ENCODE data around the gene GPC6. TPM values are rescaled to one million over a fixed set of nuclear protein-coding genes. Genes with fewer than 3 reads are reported as not detected.

GPC6 gene
- total RNA-seq, 2 experiments from 2014 or later, result not detected

GRCh38 chr13:94114166-94114565 lies 887.6 kb downstream of the GPC6 start:
- no peak for DNase-seq
- CTCF ChIA-PET, result interaction anchor here (1.9 kb wide), 1 partner anchor 249 kb away, joined by 12 read pairs; no protein-coding TSS in a partner anchor
- Mint-ChIP-seq H3K27ac (no peak overlapping the region), H3K27me3 (no peaks in the 10 kb centered on the region), H3K4me1 (ENCODE audit: low read depth) (no peaks in the 10 kb centered on the region), H3K36me3 (no peaks in the 10 kb centered on the region), H3K4me3 (no peak overlapping the region), H3K9me3 (no peaks in the 10 kb centered on the region)
- POLR2A ChIA-PET, result no interaction called here
- intact Hi-C loops (cut with micrococcal nuclease), result no loop called here

- intact Hi-C loops (cut with micrococcal nuclease), result no loop called here
- CTCF ChIA-PET, result interaction anchor here (0.6 to 1.9 kb wide), 2 partner anchors 248 to 503 kb away, joined by 3 to 12 read pairs; no protein-coding TSS in a partner anchor
- H3K4me1 Mint-ChIP-seq (ENCODE audit: low read depth), result no peaks in the 10 kb centered on the region
Observed at GRCh38 chr13:94115054-94115453, 888.4 kb downstream of the GPC6 start.

GRCh38 chr13:94119360-94119936 lies 892.8 kb downstream of the GPC6 start:
- Mint-ChIP-seq H3K27ac (no peak overlapping the region), H3K4me1 (ENCODE audit: low read depth) (no peaks in the 10 kb centered on the region), H3K9me3 (no peaks in the 10 kb centered on the region), H3K4me3 (no peak overlapping the region), H3K27me3 (peaks cover 10% of the 10 kb centered on the region), H3K36me3 (no peaks in the 10 kb centered on the region)
- ChIA-PET POLR2A (no interaction called here), CTCF (no interaction called here)
- intact Hi-C loops (cut with micrococcal nuclease), result no loop called here
- DNase-seq, result no peak

More at GRCh38 chr13:94115054-94115453, 888.4 kb downstream of the GPC6 start:
- no peaks in the 10 kb centered on the region for H3K36me3 Mint-ChIP-seq
- DNase-seq, result no peak
- H3K27me3 Mint-ChIP-seq, result peaks cover 2% of the 10 kb centered on the region
- H3K27ac Mint-ChIP-seq, result no peak overlapping the region
- POLR2A ChIA-PET, result no interaction called here
- no peak overlapping the region for H3K4me3 Mint-ChIP-seq
- H3K9me3 Mint-ChIP-seq, result no peaks in the 10 kb centered on the region

GRCh38 chr13:94120878-94121277 lies 894.3 kb downstream of the GPC6 start:
- ChIA-PET CTCF (no interaction called here), POLR2A (no interaction called here)
- no peak overlapping the region for H3K4me3 Mint-ChIP-seq
- DNase-seq, result no peak
- H3K4me1 Mint-ChIP-seq (ENCODE audit: low read depth), result no peaks in the 10 kb centered on the region
- H3K36me3 Mint-ChIP-seq, result no peaks in the 10 kb centered on the region
- H3K27ac Mint-ChIP-seq, result no peak overlapping the region
- peaks cover 10% of the 10 kb centered on the region for H3K27me3 Mint-ChIP-seq
- no peaks in the 10 kb centered on the region for H3K9me3 Mint-ChIP-seq
- intact Hi-C loops (cut with micrococcal nuclease), result no loop called here

- H3K36me3 Mint-ChIP-seq, result no peaks in the 10 kb centered on the region
- ChIA-PET CTCF (interaction anchor here (0.6 kb wide), 1 partner anchor 183 kb away, joined by 3 read pairs; no protein-coding TSS in a partner anchor), POLR2A (no interaction called here)
- H3K27me3 Mint-ChIP-seq, result peaks cover 10% of the 10 kb centered on the region
- no peaks in the 10 kb centered on the region for H3K4me1 Mint-ChIP-seq (ENCODE audit: low read depth)
- H3K4me3 Mint-ChIP-seq, result no peak overlapping the region
- intact Hi-C loops (cut with micrococcal nuclease), result no loop called here
- H3K9me3 Mint-ChIP-seq, result no peaks in the 10 kb centered on the region
- DNase-seq, result no peak
- H3K27ac Mint-ChIP-seq, result no peak overlapping the region
Observed at GRCh38 chr13:94121686-94122085, 895.1 kb downstream of the GPC6 start.

- POLR2A ChIA-PET, result no interaction called here
Observed at GRCh38 chr13:94122300-94122915, 895.8 kb downstream of the GPC6 start.

GRCh38 chr13:94123557-94123956 lies 897.0 kb downstream of the GPC6 start:
- POLR2A ChIA-PET, result interaction anchor here (0.5 to 0.6 kb wide), 2 partner anchors 14 to 1015 kb away, joined by 3 to 5 read pairs; no protein-coding TSS in a partner anchor
- no peak for DNase-seq
- intact Hi-C loops (cut with micrococcal nuclease), result no loop called here
- Mint-ChIP-seq H3K27ac (no peak overlapping the region), H3K4me3 (no peak overlapping the region), H3K4me1 (ENCODE audit: low read depth) (no peaks in the 10 kb centered on the region), H3K36me3 (no peaks in the 10 kb centered on the region), H3K9me3 (no peaks in the 10 kb centered on the region), H3K27me3 (peaks cover 10% of the 10 kb centered on the region)
- CTCF ChIA-PET, result interaction anchor here (0.7 kb wide), 1 partner anchor 238 kb away, joined by 3 read pairs; no protein-coding TSS in a partner anchor

More at GRCh38 chr13:94122300-94122915, 895.8 kb downstream of the GPC6 start:
- no peak for DNase-seq
- intact Hi-C loops (cut with micrococcal nuclease), result no loop called here
- CTCF ChIA-PET, result interaction anchor here (0.7 kb wide), 1 partner anchor 70 kb away, joined by 3 read pairs; no protein-coding TSS in a partner anchor
- Mint-ChIP-seq H3K36me3 (no peaks in the 10 kb centered on the region), H3K4me1 (ENCODE audit: low read depth) (no peaks in the 10 kb centered on the region), H3K27me3 (peaks cover 10% of the 10 kb centered on the region), H3K4me3 (no peak overlapping the region), H3K27ac (no peak overlapping the region), H3K9me3 (no peaks in the 10 kb centered on the region)

- Mint-ChIP-seq H3K9me3 (no peaks in the 10 kb centered on the region), H3K4me3 (no peak overlapping the region), H3K36me3 (no peaks in the 10 kb centered on the region), H3K27me3 (peaks cover 3% of the 10 kb centered on the region), H3K27ac (no peak overlapping the region), H3K4me1 (ENCODE audit: low read depth) (no peaks in the 10 kb centered on the region)
- ChIA-PET CTCF (no interaction called here), POLR2A (no interaction called here)
- intact Hi-C loops (cut with micrococcal nuclease), result no loop called here
- DNase-seq, result no peak
Observed at GRCh38 chr13:94128430-94128829, 901.8 kb downstream of the GPC6 start.

- intact Hi-C loops (cut with micrococcal nuclease), result no loop called here
- Mint-ChIP-seq H3K9me3 (no peaks in the 10 kb centered on the region), H3K4me1 (ENCODE audit: low read depth) (no peaks in the 10 kb centered on the region), H3K27ac (no peak overlapping the region), H3K27me3 (no peaks in the 10 kb centered on the region), H3K4me3 (no peak overlapping the region), H3K36me3 (no peaks in the 10 kb centered on the region)
- DNase-seq, result no peak
- CTCF ChIA-PET, result no interaction called here
- POLR2A ChIA-PET, result no interaction called here
Observed at GRCh38 chr13:94129490-94129894, 902.9 kb downstream of the GPC6 start.

- Mint-ChIP-seq H3K4me1 (ENCODE audit: low read depth) (no peaks in the 10 kb centered on the region), H3K9me3 (no peaks in the 10 kb centered on the region), H3K27me3 (no peaks in the 10 kb centered on the region), H3K4me3 (no peak overlapping the region), H3K27ac (no peak overlapping the region), H3K36me3 (no peaks in the 10 kb centered on the region)
- intact Hi-C loops (cut with micrococcal nuclease), result no loop called here
- ChIA-PET POLR2A (no interaction called here), CTCF (interaction anchor here (0.6 kb wide), 1 partner anchor 14 kb away, joined by 3 read pairs; no protein-coding TSS in a partner anchor)
- no peak for DNase-seq
Observed at GRCh38 chr13:94138831-94139230, 912.2 kb downstream of the GPC6 start.

- no peaks in the 10 kb centered on the region for H3K27me3 Mint-ChIP-seq
- no peak for DNase-seq
- no peaks in the 10 kb centered on the region for H3K4me1 Mint-ChIP-seq (ENCODE audit: low read depth)
- H3K9me3 Mint-ChIP-seq, result no peaks in the 10 kb centered on the region
- no peak overlapping the region for H3K27ac Mint-ChIP-seq
- H3K36me3 Mint-ChIP-seq, result no peaks in the 10 kb centered on the region
- no peak overlapping the region for H3K4me3 Mint-ChIP-seq
- ChIA-PET POLR2A (no interaction called here), CTCF (interaction anchor here (0.6 kb wide), 1 partner anchor 13 kb away, joined by 3 read pairs; no protein-coding TSS in a partner anchor)
- intact Hi-C loops (cut with micrococcal nuclease), result no loop called here
Observed at GRCh38 chr13:94139393-94139995, 912.9 kb downstream of the GPC6 start.

GRCh38 chr13:94140027-94140426 lies 913.4 kb downstream of the GPC6 start:
- no peaks in the 10 kb centered on the region for H3K36me3 Mint-ChIP-seq
- no peak overlapping the region for H3K4me3 Mint-ChIP-seq
- no peak for DNase-seq
- no peak overlapping the region for H3K27ac Mint-ChIP-seq
- CTCF ChIA-PET, result no interaction called here
- intact Hi-C loops (cut with micrococcal nuclease), result no loop called here
- POLR2A ChIA-PET, result no interaction called here
- H3K9me3 Mint-ChIP-seq, result no peaks in the 10 kb centered on the region
- H3K27me3 Mint-ChIP-seq, result no peaks in the 10 kb centered on the region
- no peaks in the 10 kb centered on the region for H3K4me1 Mint-ChIP-seq (ENCODE audit: low read depth)
